ENCODE measurements around the gene ZC3H15. TPM values are rescaled to one million over a fixed set of nuclear protein-coding genes. Genes with fewer than 3 reads are reported as not detected.
A peak's percentile ranks its signal among the peaks of the same experiment; 100 is the strongest.
"Not testable (repeated sequence)": the region's sequence is repeated elsewhere in the genome, so short reads cannot be mapped to it uniquely, and the experiment has no call there.

ZC3H15 gene
- total RNA-seq, 1 donor from 2014 or later: 77.9 TPM

DNA sequence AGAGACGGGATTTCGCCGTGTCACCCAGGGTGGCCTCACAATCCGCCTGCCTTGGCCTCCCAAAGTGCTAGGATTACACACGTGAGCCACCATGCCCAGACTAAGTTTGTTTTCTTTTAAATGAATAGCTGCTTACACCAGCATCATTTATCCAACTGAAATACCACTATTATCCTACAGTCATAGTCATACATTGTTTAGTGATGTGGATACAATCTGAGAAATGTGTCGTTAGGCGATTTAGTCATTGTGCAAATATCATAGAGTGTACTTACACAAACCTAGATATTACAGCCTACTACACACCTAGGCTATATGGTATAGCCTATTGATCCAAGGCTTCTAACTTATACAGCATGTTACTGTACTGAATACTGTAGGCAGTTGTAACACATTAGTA is 10.3 kb downstream of the ZC3H15 start:
- DNase-seq: no peak

DNA sequence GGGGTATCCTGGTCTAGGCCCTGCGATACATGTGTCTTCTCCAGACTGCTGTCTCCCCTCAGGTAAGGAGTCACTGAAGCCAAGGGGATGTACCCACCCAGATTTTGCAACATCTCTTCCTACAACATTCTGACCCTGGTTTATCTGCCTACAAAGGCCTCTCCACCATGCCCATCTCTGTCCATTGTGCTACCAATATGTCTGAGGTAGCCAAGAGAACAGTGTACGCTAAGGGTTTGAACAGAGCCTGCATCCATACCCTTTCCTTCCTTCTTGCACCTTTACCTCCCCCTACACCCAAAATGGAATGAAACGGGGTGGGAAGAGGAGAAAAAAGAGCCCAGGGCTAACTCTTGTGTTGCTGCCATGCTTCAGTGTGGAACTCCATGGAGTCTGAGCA is 11.9 kb downstream of the ZC3H15 start:
- no peak for DNase-seq

DNA sequence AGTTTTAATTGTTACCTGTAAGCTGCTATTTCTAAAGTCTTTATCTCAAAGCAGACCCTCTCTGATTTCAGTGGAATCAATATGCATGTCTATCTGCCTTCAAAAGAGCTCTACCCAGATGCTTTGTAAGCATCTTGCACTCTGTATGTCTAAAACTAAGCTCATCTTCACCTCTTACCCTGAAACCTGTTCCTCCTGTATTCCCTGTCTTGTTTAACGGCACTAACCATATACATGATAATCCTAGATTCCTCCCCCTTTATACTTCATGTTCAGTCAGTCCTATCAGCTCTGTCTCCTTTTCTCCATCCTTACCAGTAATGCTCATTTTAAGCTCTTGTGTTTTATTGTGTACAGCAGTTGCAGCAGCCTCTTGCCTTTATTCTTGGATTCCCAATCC is 12.8 kb downstream of the ZC3H15 start:
- DNase-seq: no peak

DNA sequence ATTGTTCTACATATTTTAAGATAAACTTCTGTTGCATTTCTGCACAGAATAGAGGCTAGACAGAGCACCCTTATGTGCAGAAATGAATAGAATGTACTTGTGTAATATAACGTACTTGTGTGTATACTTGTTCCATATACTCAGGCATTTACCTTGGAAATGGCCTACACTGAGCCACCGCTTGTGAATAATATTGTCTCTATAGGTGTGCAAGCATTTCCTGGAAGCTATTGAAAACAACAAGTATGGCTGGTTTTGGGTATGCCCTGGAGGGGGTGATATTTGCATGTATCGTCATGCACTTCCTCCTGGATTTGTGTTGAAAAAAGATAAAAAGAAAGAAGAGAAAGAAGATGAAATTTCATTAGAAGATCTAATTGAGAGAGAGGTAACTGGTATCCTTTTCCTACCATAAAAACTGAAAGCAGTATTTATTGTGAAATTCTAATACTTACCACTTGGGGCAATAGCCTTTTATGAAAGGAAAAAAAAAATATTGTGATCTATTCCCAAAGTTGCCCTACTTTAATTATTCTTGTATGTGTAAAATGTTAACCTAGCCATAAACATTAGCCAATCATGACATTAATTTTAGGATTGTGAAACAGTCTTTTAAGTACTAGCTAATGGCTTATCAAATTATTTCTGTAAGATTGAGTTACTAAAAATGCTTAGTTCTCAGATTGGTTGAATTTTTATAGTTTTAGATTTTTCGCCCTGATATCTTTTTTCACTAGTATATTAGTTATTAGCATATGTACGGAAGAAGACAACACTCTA is 18.0 kb downstream of the ZC3H15 start:
- DNase-seq: peak; percentile 58

DNA sequence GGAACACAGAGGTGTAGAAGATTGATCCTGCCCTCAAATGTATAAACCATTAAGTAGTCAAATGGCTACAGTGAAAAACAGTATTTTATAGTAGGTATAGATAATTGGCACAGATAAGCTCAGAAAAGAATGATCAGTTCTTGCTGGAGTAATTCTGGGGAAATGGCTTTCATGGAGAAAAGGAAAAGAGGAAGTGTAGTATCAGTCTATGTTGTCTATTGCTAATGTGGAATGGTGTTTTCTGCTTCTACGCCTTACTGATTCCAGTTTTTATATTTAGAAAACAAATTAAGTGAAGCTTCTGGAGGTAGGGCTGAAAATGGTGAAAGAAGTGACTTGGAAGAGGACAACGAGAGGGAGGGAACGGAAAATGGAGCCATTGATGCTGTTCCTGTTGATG is 22.2 kb downstream of the ZC3H15 start:
- no peak for DNase-seq

DNA sequence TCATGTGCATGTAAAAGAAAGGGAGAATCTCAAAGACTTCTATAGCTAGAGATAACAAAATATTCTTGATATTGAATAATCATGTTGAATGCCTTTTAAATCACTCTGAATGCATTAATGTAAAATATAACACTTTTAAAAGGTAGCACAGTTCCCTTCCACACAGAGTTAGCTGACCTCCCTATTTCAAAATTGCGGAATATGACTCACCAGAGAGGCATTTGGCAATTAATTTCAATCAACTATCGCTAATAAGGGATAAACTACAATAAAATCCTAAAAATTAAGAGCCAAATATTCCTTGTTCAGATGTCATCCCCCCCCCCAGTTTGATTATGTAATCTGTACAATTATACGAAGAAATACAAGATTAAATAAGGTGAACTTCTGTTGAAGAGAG is 29.3 kb downstream of the ZC3H15 start:
- DNase-seq: no peak

DNA sequence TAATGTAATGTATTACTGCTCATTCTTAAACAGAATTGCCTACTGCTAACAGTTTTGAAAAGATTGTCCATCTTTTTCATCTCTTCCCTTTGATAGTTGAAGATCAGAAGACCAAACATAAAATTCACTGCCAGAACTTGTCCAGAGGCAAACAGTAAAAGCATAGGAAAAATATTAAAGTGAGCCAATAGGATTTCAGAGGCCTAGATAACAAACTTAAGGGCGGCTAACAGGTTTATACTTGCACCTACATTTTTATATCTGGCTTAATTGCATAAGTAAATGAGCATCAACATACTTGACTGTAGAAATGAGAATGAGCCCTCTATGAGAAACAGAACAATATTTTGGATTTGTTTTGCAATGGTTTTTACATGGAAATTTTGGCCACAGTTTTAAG is 30.3 kb downstream of the ZC3H15 start:
- DNase-seq: no peak

DNA sequence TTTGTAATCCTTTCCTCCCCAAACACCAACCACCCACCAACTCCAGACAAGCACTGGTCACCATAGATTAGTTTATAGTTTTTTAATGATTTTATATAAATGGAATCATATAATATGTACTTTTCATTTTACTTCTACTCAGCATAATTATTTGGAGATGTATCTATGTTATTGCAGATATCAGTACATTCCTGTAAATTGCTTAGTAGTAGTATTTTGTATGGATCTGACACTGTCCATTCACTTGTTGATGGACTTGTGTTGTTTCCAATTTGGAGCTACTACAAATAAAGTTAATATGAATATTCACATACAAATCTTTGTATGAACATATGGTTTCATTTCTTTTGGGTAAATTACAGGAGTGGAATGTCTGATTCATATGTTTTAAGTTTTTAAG is 31.0 kb downstream of the ZC3H15 start:
- DNase-seq: no peak

DNA sequence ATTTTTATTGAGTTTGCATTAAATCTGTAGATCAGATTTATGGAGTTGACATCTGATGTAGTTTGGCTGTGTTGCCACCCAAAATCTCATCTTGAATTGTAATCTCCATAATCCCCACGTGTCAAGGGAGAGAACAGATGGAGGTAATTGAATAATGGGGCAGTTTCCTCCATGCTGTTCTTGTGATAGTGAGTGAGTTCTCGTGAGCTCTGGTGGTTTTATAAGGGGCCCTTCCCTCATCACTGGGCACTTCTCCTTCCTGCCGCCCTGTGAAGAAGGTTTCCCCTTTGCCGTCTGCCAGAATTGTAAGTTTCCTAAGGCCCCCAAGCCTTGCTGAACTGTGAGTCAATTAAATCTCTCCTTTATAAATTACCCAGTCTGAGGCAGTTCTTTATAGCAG is 32.2 kb downstream of the ZC3H15 start:
- DNase-seq: no peak

DNA sequence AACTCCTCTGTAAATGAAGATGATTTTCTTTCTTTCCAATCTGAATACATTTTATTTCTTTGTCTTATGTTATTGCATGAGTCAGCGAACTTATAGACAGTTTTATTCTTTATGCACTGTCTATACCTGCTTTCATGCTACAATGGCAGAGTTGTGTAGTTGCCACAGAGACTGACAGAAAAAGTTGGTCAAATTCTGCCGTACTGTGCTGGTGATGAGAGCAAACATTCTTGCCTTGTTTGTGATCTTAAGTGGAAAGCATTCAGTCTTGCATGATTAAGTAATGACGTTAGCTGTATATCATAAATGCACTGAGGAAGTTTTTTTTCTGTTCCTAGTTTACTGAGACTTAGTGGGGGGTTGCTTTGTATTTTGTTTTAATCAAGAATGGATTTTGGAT is 32.9 kb downstream of the ZC3H15 start:
- DNase-seq: no peak

DNA sequence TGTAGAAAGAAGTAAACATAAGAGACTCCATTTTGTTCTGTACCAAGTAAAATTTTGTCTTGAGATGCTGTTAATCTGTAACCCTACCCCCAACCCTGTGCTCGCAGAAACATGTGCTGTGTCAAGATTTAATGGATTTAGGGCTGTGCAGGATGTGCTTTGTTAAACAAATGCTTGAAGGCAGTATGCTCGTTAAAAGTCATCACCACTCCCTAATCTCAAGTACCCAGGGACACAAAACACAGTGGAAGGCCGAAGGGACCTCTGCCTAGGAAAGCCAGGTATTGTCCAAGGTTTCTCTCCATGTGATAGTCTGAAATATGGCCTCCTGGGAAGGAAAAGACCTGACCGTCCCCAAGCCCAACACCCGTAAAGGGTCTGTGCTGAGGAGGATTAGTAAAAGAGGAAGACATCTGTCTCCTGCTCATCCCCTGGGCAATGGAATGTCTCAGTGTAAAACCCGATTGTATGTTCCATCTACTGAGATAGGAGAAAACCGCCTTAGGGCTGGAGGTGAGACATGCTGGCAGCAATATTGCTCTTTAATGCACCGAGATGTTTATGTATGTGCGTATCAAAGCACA is 35.6 kb downstream of the ZC3H15 start:
- not testable (repeated sequence) for DNase-seq

DNA sequence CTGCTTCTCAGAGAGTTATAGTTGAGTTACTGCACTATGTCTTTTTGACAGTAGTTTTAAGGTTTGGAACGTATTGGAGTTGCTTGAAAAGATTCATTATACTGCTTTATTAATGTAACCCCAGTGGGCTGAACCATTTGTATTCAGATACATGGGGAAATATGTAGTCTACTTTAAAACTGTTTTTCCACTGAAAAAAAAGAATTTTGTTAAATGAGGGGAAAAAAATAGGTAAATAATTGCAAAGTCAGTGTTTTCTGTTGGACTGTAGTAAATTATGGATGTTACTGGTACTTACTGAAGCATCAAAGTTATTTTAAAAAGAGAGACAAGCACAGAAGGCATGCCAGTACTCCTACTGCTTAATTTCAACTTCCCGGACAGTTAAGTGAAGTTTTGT is 36.4 kb downstream of the ZC3H15 start:
- DNase-seq: no peak

DNA sequence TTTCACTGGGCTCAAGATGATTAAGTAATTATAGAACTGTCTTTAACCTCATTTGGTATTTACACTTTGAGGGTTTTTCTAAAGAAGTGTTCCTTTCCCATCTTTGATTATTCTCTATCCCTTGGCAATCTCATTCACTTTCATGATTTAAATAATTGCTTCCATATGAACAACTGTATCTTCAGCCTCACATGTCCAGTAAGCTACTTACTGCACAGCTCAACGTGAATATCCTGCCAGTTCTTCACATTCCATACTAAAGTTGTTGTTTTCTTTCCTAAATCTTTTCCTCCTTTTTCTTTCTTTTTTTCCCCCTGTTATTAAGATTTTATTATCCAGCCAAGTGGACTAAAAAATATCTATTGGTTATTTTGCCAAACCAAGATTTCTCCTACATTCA is 37.7 kb downstream of the ZC3H15 start:
- no peak for DNase-seq

DNA sequence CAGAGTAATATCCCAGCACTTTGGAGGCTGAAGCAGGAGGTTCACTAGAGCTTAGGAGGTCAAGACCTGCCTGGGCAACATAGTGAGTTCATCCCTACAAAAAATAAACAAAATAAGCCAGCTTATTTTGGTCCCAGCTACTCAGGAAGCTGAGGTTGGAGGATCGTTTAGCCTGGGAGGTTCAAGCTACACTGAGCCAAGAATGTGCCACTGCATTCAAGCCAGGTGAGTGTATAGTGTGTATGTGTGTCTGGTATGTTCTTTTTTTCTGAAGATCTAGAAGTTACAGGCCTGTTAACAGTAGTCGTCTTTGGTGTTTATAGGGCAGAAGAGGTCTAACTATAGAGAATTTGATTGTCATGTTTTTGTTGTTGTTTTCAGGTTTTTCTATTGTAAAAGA is 40.2 kb downstream of the ZC3H15 start:
- no peak for DNase-seq

DNA sequence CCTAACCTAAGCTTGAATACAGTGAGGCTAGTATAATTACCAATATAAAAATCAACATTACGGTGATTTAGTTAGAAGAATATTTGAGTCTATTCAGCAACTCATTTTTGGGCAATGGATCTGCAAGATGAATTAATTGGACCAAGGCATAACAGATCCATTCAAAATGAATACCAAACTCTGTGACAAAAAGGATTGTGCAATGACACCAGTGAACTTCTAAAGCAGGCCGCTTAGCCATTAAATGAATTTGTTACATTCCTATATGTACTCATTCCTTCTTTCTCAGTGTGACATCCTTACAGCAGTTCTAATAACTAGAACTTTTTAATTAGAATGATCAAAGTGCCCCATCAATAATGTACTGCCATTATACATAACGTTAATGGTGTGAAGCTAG is 44.3 kb downstream of the ZC3H15 start:
- DNase-seq: no peak

DNA sequence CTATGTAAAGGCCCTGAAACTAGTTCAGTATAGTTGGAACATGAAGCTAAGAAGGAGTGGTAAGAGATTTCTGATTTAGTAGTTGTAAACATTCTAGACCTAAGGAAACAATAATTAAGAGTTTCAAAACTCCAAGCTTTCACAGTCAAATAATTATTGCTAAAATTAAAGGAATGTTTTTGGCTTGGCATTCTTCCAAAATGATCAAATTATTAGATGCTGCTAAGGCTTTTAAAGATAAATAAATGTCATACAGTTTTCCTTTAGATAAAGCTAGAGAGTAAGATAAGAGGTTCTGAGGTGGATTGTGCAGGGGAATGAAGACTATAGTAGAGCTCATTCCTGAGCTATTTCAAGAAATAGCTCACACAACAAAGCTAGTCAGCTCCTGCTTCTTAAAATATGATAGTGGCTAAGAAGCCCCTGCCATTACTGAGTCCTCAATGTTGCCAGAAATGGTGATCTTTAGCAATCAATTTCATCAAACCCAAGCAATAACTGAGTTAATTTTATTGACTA is 45.3 kb downstream of the ZC3H15 start:
- no peak for DNase-seq

DNA sequence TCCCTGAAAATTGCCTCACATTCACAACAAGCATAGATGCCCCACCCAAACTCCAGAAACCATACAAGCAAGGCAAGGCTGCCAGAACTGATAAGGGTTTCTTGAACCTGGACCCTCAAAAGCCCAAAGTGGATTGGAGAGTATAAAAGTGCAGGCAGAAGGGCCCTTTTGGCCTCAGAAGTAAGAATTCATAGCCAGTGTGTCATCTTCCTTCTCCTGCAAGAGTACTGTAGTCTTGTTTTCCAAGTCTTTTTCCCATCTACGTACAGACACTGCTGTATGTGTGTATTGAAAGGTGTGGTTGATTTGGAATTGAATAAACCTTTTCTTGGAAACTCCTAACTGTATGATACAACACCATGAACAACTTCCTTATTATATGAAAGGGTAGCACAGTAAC is 46.8 kb downstream of the ZC3H15 start:
- DNase-seq: peak; percentile 66

DNA sequence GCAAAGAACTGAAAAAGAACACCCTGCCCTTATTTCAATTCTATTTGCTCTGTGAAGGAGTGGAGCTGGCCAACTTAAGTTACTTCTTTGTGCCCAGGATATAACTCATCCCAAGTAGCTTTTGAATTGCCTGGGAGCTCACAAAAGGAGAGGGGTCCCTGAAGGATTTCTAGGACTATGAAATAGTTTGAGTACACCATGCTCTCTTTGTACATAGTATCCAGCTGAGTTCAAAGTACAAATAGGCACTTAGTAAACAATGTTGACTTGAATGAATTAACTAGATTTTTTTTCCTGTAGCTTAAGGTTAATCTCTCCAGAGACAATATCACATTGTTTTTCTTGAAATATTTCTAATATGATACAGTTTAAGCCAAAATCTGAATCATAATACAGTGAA is 47.7 kb downstream of the ZC3H15 start:
- DNase-seq: peak; percentile 18

DNA sequence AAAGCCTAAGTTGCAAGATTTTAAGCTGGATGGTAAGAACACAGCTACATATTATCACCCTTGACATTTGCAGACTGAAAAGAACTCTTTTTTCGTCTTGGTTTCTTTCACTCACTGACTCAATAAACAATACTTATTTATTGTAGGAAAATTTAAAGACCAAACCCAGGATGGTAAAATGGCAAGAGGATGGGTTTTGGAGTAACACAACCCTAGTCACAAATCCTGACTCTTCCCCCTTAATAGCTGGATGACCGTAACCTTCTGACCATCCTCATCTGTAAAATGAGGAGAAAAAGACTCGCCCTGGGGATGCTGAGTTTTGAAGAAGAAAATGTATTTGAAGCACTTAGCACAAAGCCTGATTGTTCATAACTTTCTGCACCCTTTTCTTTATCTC is 48.3 kb downstream of the ZC3H15 start:
- no peak for DNase-seq

DNA sequence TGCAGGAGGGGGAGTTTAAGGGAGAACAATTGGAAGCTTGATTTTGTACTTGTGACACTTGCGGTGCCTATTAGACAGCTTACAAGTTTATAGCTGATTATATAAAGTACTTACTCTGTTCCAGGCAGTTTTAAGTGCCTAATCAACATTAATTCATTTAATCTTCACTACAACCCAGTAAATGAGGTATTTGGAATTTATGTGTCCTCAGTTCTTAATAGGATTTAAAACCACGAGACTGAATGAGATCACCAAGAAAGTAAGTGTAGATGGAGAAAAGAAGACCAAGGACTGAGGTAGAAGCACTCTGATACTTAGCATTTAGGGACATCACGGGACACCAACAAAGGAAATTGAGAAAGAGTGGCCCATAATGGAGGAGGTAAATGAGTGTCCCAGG is 49.8 kb downstream of the ZC3H15 start:
- DNase-seq: no peak

DNA sequence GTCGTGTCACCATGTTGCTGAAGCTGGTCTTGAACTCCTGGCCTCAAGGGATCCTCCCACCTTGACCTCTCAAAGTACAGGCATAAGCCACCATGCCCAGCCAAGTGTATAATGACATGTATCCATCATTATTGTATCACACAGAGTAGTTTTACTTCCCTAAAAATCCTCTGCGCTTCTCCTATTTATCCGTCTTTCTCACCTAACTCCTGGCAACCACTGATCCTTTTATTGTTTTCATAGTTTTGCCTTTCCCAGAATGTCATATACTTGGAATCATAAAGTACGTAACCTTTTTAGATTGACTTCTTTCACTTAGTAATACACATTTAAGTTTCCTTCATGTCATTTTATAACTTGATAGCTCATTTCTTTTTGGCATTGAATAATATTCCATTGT is 51.0 kb downstream of the ZC3H15 start:
- DNase-seq: no peak

DNA sequence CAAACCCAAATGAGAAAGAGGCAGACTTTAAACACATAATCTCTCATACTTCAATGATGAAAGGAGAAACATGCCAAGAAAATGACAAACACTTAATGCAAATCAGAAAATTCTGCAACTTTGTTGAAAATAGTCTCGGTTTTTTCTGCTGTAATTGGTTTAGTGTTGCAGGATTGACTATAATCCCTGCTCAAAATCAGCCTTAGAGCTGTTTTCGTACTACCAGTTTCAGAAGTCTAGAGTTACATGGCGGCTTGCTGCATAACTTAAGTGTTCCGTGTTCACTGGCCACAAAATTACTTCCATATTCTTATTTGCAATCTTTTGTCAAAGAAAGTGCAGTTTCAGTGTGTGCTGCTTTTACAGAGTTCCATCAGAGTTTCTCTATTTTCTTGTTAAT is 54.9 kb downstream of the ZC3H15 start:
- no peak for DNase-seq

DNA sequence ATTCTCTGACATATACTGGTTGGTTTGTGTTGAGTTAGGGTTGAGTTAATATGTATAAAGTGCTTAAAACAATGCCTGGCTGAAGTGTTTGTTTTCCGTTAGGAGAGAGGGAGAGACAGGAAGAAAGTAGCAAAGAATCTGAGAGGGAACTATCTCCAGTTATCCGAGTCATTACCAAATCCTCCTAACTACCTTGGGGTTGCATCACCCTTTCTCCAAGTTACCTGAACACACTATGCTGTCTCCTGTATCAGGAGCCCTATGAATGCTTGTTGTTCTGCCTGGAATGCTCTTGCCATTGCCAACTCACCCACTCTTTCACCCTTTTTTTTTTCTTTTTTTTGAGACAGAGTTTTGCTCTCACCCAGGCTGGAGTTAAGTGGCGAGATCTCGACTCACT is 55.9 kb downstream of the ZC3H15 start:
- no peak for DNase-seq

DNA sequence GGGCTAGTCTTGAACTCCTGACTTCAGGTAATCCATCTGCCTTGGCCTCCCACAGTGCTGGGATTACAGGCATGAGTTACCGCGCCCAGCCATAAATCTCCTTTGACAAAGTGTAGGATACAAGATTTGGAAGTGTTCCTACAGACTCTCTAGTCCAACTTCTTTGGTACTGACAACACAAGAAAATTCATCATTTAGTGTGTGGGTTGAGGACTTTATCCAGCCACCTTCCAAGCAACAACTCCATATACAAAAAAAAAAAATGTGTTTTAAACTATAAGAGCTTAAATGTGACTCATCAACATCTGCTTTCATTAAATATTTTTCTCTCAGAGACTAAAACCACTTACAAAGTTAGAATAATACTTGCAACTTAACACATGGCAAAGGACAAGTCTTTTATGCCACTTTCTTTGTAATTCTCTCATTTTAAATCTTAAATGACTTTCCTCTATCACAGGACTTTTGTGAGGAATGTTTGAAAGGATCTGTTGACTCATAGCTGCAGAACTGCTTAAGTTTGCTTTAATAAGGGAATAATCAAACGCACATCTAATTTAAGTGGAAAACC is 57.6 kb downstream of the ZC3H15 start:
- peak; percentile 62 for DNase-seq

All from dermis blood vessel endothelial cell (primary cell).